ENCODE measurements around the gene SYT17.

SYT17 gene

GRCh38 chr16:19138601-19139000 lies 29.4 kb upstream of the SYT17 start:
- no peak for DNase-seq (ENCODE audit: low read depth in 2 of 2, low spot score in 1 of 2)

GRCh38 chr16:19139436-19140091 lies 28.5 kb upstream of the SYT17 start:
- DNase-seq (ENCODE audit: low read depth in 2 of 2, low spot score in 1 of 2) = no peak

DNA sequence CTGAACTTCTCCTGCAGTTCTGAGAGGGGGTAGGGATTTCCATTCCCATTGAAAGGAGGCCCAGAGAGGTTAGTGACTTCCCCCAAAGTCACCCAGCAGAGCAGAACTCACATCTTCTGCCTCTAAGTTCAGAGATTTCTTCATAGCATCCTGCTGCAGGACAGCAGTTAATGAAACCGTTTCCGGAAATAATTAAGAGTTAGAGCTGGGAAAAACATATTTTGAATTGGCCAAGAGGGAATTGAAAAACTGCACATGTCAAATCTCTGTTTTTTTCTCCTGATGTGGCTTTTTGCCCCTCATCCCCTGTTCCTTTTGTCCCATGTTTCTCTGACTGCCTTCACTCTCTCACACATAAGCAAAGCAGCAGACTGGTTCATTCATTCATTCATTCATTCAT lies 27.6 kb upstream of the SYT17 start:
- no peak for DNase-seq (ENCODE audit: low read depth in 2 of 2, low spot score in 1 of 2)

- no peak for DNase-seq (ENCODE audit: low read depth in 2 of 2, low spot score in 1 of 2)
Observed at GRCh38 chr16:19142939-19143598, 25.0 kb upstream of the SYT17 start.

GRCh38 chr16:19143599-19143956 lies 24.5 kb upstream of the SYT17 start:
- no peak for DNase-seq (ENCODE audit: low read depth in 2 of 2, low spot score in 1 of 2)

GRCh38 chr16:19145010-19145409 lies 23.0 kb upstream of the SYT17 start:
- no peak for DNase-seq (ENCODE audit: low read depth in 2 of 2, low spot score in 1 of 2)

- no peak for DNase-seq (ENCODE audit: low read depth in 2 of 2, low spot score in 1 of 2)
Observed at GRCh38 chr16:19147126-19147525, 20.9 kb upstream of the SYT17 start.

GRCh38 chr16:19147627-19148026 lies 20.4 kb upstream of the SYT17 start:
- no peak for DNase-seq (ENCODE audit: low read depth in 2 of 2, low spot score in 1 of 2)

DNA sequence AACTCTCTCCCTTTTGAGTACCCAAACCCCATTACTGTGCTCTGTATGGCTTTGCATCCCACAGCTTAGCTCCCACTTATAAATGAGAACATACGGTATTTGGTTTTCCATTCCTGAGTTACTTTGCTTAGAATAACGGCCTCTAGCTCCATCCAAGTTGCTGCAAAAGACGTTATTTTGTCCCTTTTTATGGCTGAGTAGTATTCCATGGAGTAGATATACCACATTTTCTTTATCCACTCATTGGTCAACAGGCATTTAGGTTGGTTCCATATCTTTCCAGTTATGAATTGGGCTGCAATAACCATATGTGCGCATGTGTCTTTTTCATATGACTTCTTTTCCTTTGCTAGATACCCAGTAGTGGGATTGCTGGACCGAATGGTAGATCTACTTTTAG lies 19.9 kb upstream of the SYT17 start:
- DNase-seq (ENCODE audit: low read depth in 2 of 2, low spot score in 1 of 2) = no peak

DNA sequence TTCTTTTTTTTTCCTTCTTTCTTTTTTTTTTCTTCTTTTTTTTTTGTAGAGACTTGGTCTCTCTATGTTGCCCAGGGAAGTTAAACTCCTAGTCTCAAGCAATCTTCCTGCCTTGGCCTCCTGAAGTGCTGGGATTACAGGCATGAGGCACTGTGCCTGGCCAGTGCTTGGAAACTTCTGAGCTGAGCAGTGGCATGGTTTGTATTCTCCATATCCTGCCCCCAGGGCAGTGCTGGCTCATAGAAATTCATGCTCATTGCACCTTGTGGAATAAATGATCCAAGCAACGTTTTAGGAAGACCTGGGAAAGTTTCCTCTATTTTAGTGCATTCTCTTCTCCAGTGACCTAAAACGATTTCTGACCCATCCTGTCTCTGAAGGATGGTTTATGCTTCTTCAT lies 16.7 kb upstream of the SYT17 start:
- DNase-seq (ENCODE audit: low read depth in 2 of 2, low spot score in 1 of 2) = no peak

GRCh38 chr16:19152042-19152441 lies 16.0 kb upstream of the SYT17 start:
- DNase-seq (ENCODE audit: low read depth in 2 of 2, low spot score in 1 of 2) = no peak

- no peak for DNase-seq (ENCODE audit: low read depth in 2 of 2, low spot score in 1 of 2)
Observed at GRCh38 chr16:19153876-19154275, 14.2 kb upstream of the SYT17 start.

DNA sequence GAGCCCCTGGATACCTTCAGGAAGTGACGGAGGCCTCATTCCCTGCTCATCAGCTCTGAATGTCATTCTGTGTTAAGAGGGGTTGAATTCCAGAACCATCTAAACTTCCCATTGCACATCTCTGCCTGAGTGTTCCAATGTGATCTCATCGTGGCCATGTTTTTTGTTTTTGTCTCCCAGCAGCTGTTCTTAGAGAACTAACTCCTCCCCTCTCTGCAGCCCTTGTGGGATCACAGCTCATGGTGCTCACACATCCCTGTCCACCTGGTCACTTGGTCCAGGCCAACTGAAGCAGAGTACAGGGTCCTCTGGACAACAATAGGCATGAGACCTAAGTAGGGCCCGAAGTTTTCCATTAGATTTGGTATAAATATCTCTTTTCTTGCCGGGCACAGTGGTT lies 6.0 kb upstream of the SYT17 start:
- DNase-seq (ENCODE audit: low read depth in 2 of 2, low spot score in 1 of 2) = no peak

GRCh38 chr16:19163215-19163614 lies 4.8 kb upstream of the SYT17 start:
- DNase-seq (ENCODE audit: low read depth in 2 of 2, low spot score in 1 of 2) = no peak

- DNase-seq (ENCODE audit: low read depth in 2 of 2, low spot score in 1 of 2) = no peak
Observed at GRCh38 chr16:19164285-19164684, 3.8 kb upstream of the SYT17 start.

DNA sequence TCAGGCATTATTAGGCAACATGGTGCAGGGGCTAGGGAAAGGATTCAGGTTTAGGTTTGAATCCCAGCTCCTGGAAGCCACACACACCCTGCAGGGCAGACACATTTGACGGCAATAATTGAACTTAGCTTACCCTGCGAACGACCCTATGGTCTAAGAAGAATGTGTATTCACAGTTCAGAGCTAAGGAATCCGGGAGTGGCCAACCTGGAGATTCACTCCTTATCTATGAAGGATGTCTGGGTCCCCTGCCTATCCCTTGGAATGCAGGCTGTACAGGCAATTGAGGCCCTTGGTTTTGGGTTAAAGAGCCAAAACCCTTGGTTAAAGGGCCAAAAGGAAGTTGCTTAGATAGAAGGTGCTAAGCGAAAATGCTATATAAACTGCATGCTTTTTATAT lies 2.9 kb upstream of the SYT17 start:
- no peak for DNase-seq (ENCODE audit: low read depth in 2 of 2, low spot score in 1 of 2)

DNA sequence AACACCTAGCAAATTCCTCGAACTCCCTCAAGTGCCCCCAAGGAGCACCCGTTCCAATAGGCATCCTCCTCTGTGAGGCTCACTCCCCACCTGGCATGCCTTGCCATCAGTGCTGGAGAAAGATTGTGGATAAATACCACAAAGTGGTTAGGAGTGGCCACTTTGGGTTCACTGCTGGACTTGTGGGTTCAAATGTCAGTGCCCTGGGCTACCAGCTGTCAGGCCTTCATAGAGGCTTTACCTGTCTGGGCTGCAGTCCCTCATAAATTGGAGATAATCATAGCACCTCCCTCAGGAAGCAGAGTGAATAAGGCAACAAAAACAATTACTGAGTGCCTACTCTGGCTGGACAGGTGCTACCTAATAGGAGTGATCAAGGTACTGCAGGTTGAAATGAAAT lies 1.5 kb upstream of the SYT17 start:
- no peak for DNase-seq (ENCODE audit: low read depth in 2 of 2, low spot score in 1 of 2)

GRCh38 chr16:19168371-19169081 lies 486 bp downstream of the SYT17 start:
- no peak for DNase-seq (ENCODE audit: low read depth in 2 of 2, low spot score in 1 of 2)

GRCh38 chr16:19169082-19169639 lies 1.1 kb downstream of the SYT17 start:
- no peak for DNase-seq (ENCODE audit: low read depth in 2 of 2, low spot score in 1 of 2)

DNA sequence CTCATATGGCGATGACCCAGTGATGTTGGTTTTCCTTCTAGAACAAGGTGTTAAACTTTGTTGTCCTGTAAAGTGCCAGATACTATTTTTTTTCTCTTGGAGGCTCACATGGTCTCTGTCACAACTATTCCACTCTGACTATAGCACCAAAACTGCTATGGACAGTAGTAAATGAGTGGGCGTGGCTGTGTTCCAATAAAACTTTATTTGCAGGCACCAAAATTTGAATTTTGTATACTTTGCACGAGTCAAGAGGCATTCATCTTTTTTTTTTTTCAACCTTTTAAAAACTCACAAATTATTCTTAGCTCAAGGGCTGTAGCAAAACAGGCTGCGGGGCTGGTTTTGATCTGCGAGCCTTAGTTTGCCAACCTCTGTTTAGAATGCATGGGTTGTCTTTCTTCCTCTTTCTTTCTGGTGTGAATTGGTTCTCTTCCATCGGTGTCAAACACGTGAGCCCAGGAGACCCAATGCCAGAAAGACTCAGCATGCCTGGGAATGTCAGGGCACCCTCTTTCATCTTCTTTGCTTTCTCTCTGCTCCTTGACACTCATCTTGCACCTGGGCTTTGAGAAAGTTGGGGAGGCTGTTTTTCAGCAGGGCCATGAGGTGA lies 2.1 kb downstream of the SYT17 start:
- DNase-seq (ENCODE audit: low read depth in 2 of 2, low spot score in 1 of 2) = no peak

DNA sequence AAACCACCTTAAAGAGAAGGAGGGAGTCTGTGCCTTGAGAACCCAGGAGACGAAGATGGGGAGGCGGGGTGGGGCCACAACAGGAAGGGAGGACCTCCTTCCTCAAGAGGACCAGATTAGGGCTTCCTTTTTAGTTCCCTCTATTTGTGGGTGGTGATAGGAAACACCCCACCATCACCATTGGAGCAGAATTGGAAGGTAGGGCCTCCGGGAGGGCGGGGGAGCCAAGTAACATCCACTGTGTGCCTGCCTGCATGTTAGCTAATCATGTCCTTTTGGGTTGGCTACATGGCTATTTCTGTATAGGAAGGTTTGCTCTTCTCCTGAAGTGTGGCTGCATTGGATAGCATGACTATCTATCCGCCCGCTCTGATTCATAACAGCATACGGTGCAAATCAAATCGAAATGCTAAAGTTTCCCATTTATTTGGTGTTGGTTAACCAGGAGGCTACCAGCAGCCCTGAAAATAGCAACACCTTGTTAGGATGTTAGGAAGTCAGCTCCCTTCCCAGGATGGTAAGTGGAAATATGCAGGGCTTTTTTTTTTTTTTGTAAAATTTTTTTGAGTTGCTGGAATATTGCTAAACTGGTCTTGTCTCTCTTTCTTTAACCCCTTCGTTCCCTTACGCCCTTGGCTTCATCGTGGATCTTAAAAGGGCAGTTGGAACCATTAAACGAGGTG lies 4.2 kb downstream of the SYT17 start:
- DNase-seq (ENCODE audit: low read depth in 2 of 2, low spot score in 1 of 2) = no peak
